H1 (cell line): ENCODE measurements around the gene EXD1. TPM values are rescaled to one million over a fixed set of nuclear protein-coding genes. Genes with fewer than 3 reads are reported as not detected.

Experiments used
- CTCF ChIA-PET: fragments of 300-600 bp; sonication (Branson Sonifier 250); formaldehyde crosslinking; loops from one replicate; lab custom pipeline; 2021; ENCODE audit not compliant: partially characterized antibody; lab: Charles Lee
- POLR2A ChIA-PET: fragments of 300-600 bp; sonication (Branson Sonifier 250); formaldehyde crosslinking; loops from one replicate; lab custom pipeline; 2021; ENCODE audit warnings: inconsistent platforms; ENCODE audit not compliant: partially characterized antibody; lab: Charles Lee
- DNase-seq, 2 experiments: peaks; one replicate each; pipeline versions ENCODE4 v3.0.0 to v3.0.0-alpha.2; 2010 to 2022; ENCODE audit warnings: low spot score in 2 of 2, low read depth in 1 of 2, mixed read lengths in 1 of 2
- FAIRE-seq: peaks from 2 replicates; lab custom pipeline; 2011; peaks lifted over from hg19 to GRCh38; lab: Jason Lieb, UNC
- H2AFZ ChIP-seq: 2 replicates; pipeline ENCODE4 v1.8.1; 2012; ENCODE audit warnings: low read length, inconsistent platforms
- H2AK5ac ChIP-seq: 2 replicates; pipeline ENCODE4 v1.6.1; 2013; ENCODE audit warnings: low read depth, low read length
- H2BK120ac ChIP-seq: replicated peaks from 2 replicates; pipeline ENCODE3; 2013; ENCODE audit warnings: low read depth, low read length, inconsistent platforms
- H2BK12ac ChIP-seq: 2 replicates; pipeline ENCODE4 v1.6.1; 2013; ENCODE audit warnings: low read depth, low read length
- H2BK15ac ChIP-seq: 2 replicates; pipeline ENCODE4 v1.6.1; 2013; ENCODE audit warnings: low read length
- H2BK20ac ChIP-seq: 2 replicates; pipeline ENCODE4 v1.6.1; 2013; ENCODE audit warnings: low read length
- H2BK5ac ChIP-seq: 2 replicates; pipeline ENCODE4 v1.6.1; 2013; ENCODE audit warnings: low read depth, low read length
- H3K14ac ChIP-seq: 2 replicates; pipeline ENCODE4 v1.6.1; 2013; ENCODE audit warnings: inconsistent platforms; ENCODE audit not compliant: insufficient read length
- H3K18ac ChIP-seq: 2 replicates; pipeline ENCODE4 v1.6.1; 2013; ENCODE audit warnings: low read length; ENCODE audit errors: extremely low read depth
- H3K23ac ChIP-seq: 2 replicates; pipeline ENCODE4 v1.6.1; 2013; ENCODE audit warnings: inconsistent platforms; ENCODE audit not compliant: insufficient read length
- H3K23me2 ChIP-seq: 2 replicates; pipeline ENCODE4 v1.6.1; 2013; ENCODE audit warnings: low read depth, low read length
- H3K27ac ChIP-seq: 2 replicates; pipeline ENCODE4 v1.6.1; 2011; ENCODE audit warnings: low read depth, low read length, inconsistent platforms
- H3K27me3 ChIP-seq, 4 experiments: replicated peaks in 1 of 4; 1 replicate in 1 of 4; 2 replicates in 3 of 4; pipeline versions ENCODE4 v1.6.1 to v1.8.1; 2011 to 2013; ENCODE audit warnings: low read length in 3 of 4, mild to moderate bottlenecking in 3 of 4, inconsistent platforms in 2 of 4, mixed read lengths in 2 of 4, moderate library complexity in 1 of 4; ENCODE audit not compliant: control insufficient read depth in 3 of 4, insufficient read depth in 3 of 4; ENCODE audit errors: extremely low read depth in 1 of 4
- H3K36me3 ChIP-seq, 4 experiments: 2 replicates each; pipeline versions ENCODE4 v1.6.1 to v1.8.1; 2011 to 2013; ENCODE audit warnings: mild to moderate bottlenecking in 4 of 4, low read length in 3 of 4, moderate library complexity in 2 of 4, control low read depth in 1 of 4, inconsistent platforms in 1 of 4; ENCODE audit not compliant: insufficient read depth in 4 of 4, control insufficient read depth in 2 of 4
- H3K4ac ChIP-seq: replicated peaks from 2 replicates; pipeline ENCODE3; 2013; ENCODE audit warnings: low read length, low read depth, mixed read lengths, inconsistent platforms; ENCODE audit not compliant: insufficient read length
- H3K4me1 ChIP-seq, 4 experiments: replicated peaks in 1 of 4; 1 replicate in 1 of 4; 2 replicates in 3 of 4; pipeline versions ENCODE4 v1.6.1 to v1.8.1; 2011 to 2013; ENCODE audit warnings: low read length in 3 of 4, inconsistent platforms in 2 of 4, mixed read lengths in 1 of 4; ENCODE audit not compliant: insufficient read depth in 4 of 4, control insufficient read depth in 3 of 4
- H3K4me2 ChIP-seq, 2 experiments: 2 replicates each; pipeline versions ENCODE4 v1.6.1 to v1.8.1; 2011 to 2013; ENCODE audit warnings: low read depth in 2 of 2, low read length in 2 of 2, control low read depth in 1 of 2, inconsistent platforms in 1 of 2, mild to moderate bottlenecking in 1 of 2; ENCODE audit not compliant: insufficient read depth in 1 of 2
- H3K4me3 ChIP-seq, 4 experiments: fragments of 200-600, 300-600 bp in 1 of 4; sonication (generic), shearing (Covaris generic), sonication (Bioruptor Twin) in 1 of 4; 2 replicates each; pipeline versions ENCODE4 v1.5.1 to v1.8.1; 2011 to 2016; ENCODE audit warnings: low read length in 4 of 4, low read depth in 3 of 4, control low read depth in 2 of 4, inconsistent platforms in 2 of 4, mild to moderate bottlenecking in 2 of 4, mixed read lengths in 1 of 4, moderate library complexity in 1 of 4; ENCODE audit not compliant: insufficient read depth in 2 of 4; ENCODE audit errors: extremely low read depth in 1 of 4
- H3K56ac ChIP-seq: replicated peaks from 2 replicates; pipeline ENCODE3; 2013; ENCODE audit warnings: low read depth, mild to moderate bottlenecking, mixed read lengths, low read length, inconsistent platforms; ENCODE audit not compliant: insufficient read length
- H3K79me1 ChIP-seq: 2 replicates; pipeline ENCODE4 v1.6.1; 2013; ENCODE audit warnings: low read depth, low read length, control low read depth
- H3K79me2 ChIP-seq, 2 experiments: 2 replicates each; pipeline versions ENCODE4 v1.6.1 to v1.8.1; 2012 to 2013; ENCODE audit warnings: low read length in 2 of 2, mild to moderate bottlenecking in 2 of 2, inconsistent platforms in 1 of 2; ENCODE audit not compliant: insufficient read depth in 2 of 2, control insufficient read depth in 1 of 2
- H3K9ac ChIP-seq, 4 experiments: replicated peaks in 1 of 4; 1 replicate in 1 of 4; 2 replicates in 3 of 4; pipeline versions ENCODE4 v1.6.1 to v1.8.1; 2011 to 2013; ENCODE audit warnings: low read depth in 3 of 4, low read length in 3 of 4, control low read depth in 2 of 4, mild to moderate bottlenecking in 2 of 4, moderate library complexity in 2 of 4, inconsistent platforms in 1 of 4; ENCODE audit errors: extremely low read depth in 1 of 4
- H3K9me3 ChIP-seq, 2 experiments: 2 replicates each; pipeline versions ENCODE4 v1.6.1 to v1.8.1; 2012 to 2013; ENCODE audit warnings: mild to moderate bottlenecking in 2 of 2, moderate library complexity in 2 of 2, control low read depth in 1 of 2, inconsistent platforms in 1 of 2, low read depth in 1 of 2, low read length in 1 of 2, mixed read lengths in 1 of 2; ENCODE audit not compliant: insufficient read depth in 2 of 2
- H4K20me1 ChIP-seq, 2 experiments: replicated peaks in 1 of 2; 2 replicates each; pipeline versions ENCODE3 to v1.8.1; 2011 to 2013; ENCODE audit warnings: inconsistent platforms in 2 of 2, low read length in 2 of 2, mild to moderate bottlenecking in 1 of 2; ENCODE audit not compliant: insufficient read depth in 2 of 2, control insufficient read depth in 1 of 2
- H4K5ac ChIP-seq: 2 replicates; pipeline ENCODE4 v1.6.1; 2013; ENCODE audit warnings: low read length, low read depth, mixed read lengths, inconsistent platforms; ENCODE audit not compliant: insufficient read length
- H4K8ac ChIP-seq: 2 replicates; pipeline ENCODE4 v1.8.0; 2013; ENCODE audit warnings: mild to moderate bottlenecking, moderate library complexity, low read length, inconsistent platforms; ENCODE audit not compliant: insufficient read depth; ENCODE audit errors: extremely low read depth
- H4K91ac ChIP-seq: replicated peaks from 2 replicates; pipeline ENCODE3; 2013; ENCODE audit warnings: low read length, mixed read lengths, inconsistent platforms; ENCODE audit not compliant: insufficient read length
- ASH2L ChIP-seq: fragments of 200-600, 300-600 bp; sonication (generic); IDR thresholded peaks from one replicate; pipeline ENCODE4 v1.7.1; 2017; ENCODE audit warnings: low read length
- CBX5 ChIP-seq: fragments of 300-800, 300-1000 bp; sonication (generic); IDR thresholded peaks from 2 replicates; pipeline ENCODE4 v1.7.1; 2016; ENCODE audit warnings: antibody characterized with exemption, low read length, low read depth
- CEBPB ChIP-seq: IDR thresholded peaks from 2 replicates; pipeline ENCODE4 v1.6.1; 2012; ENCODE audit warnings: low read depth, low read length
- CTBP2 ChIP-seq: IDR thresholded peaks from 2 replicates; pipeline ENCODE4 v1.7.0; 2011; ENCODE audit warnings: borderline replicate concordance, mild to moderate bottlenecking, moderate library complexity, mixed read lengths, low read length; ENCODE audit not compliant: insufficient read depth, insufficient read length
- PHF8 ChIP-seq: fragments of 200-600 bp; sonication (generic); conservative IDR thresholded peaks from 2 replicates; pipeline ENCODE4 v1.7.1; 2012; ENCODE audit warnings: low read depth, mild to moderate bottlenecking, inconsistent platforms, low read length, moderate library complexity
- RXRA ChIP-seq: IDR thresholded peaks from 2 replicates; pipeline ENCODE4 v1.6.1; 2011; ENCODE audit warnings: low read depth, mild to moderate bottlenecking, low read length, moderate library complexity; ENCODE audit not compliant: insufficient read depth
- SAP30 ChIP-seq: fragments of 300-600 bp; sonication (generic); IDR thresholded peaks from 2 replicates; pipeline ENCODE4 v1.7.1; 2012; ENCODE audit warnings: low read length, moderate library complexity, mild to moderate bottlenecking, inconsistent platforms; ENCODE audit not compliant: insufficient read depth, insufficient replicate concordance
- SIN3A ChIP-seq, 2 experiments: IDR thresholded peaks in 1 of 2; conservative IDR thresholded peaks in 1 of 2; 2 replicates each; pipeline ENCODE4 v1.6.1; 2011 to 2012; ENCODE audit warnings: low read length in 2 of 2, improper control_type of control experiment in 1 of 2, low read depth in 1 of 2, mild to moderate bottlenecking in 1 of 2
- SRF ChIP-seq: IDR thresholded peaks from 2 replicates; pipeline ENCODE4 v1.6.1; 2011; ENCODE audit warnings: mild to moderate bottlenecking, low read depth, low read length, moderate library complexity
- TAF1 ChIP-seq: IDR thresholded peaks from 2 replicates; pipeline ENCODE4 v1.6.1; 2011; ENCODE audit warnings: mild to moderate bottlenecking, low read depth, low read length
- ZNF274 ChIP-seq: IDR thresholded peaks from 2 replicates; pipeline ENCODE4 v1.7.0; 2012; ENCODE audit warnings: low read length, borderline replicate concordance; ENCODE audit errors: extremely low read depth
- WGBS, 2 experiments: shearing (Covaris generic) in 1 of 2; methylation state at CpG; one replicate each; pipeline versions ENCODE4 v1.1.6 to v1.1.7; 2013 to 2015; ENCODE audit warnings: low lambda C conversion rate in 2 of 2, mixed read lengths in 2 of 2, inconsistent platforms in 1 of 2, low coverage in 1 of 2, missing lambda C conversion rate in 1 of 2; ENCODE audit not compliant: insufficient replicate concordance in 2 of 2, insufficient coverage in 1 of 2, insufficient read length in 1 of 2; ENCODE audit errors: extremely low coverage in 1 of 2, missing lambda C conversion rate in 1 of 2; 5-methylcytosine and 5-hydroxymethylcytosine counted together
- polyA plus RNA-seq, 7 experiments: library from polyadenylated mRNA; depleted of rRNA in 3 of 7; stranded (reverse) in 5 of 7; unstranded in 2 of 7; fragments of >200 nt in 5 of 7; fragments of 200-250 nt in 2 of 7; gene quantifications; 1 replicate in 5 of 7; 2 replicates in 1 of 7; 4 replicates in 1 of 7; pipeline versions ENCODE4 v1.2.1 to v1.2.3, GENCODE V29; 2011 to 2013; ENCODE audit warnings: missing spikeins in 2 of 7, mixed read lengths in 2 of 7
- total RNA-seq: library from RNA; stranded (reverse); fragmentation: NEBNext Ultra II Directional; extraction: Animal tissue kit (Norgen Biotek cat#: 25700); gene quantifications from 2 replicates; pipeline ENCODE4 v1.2.1, GENCODE V29; 2021
- TF ChIP-seq, protein P1 (sequence below): IDR thresholded peaks from 2 replicates; pipeline ENCODE4 v1.6.1; 2011; ENCODE audit warnings: low read length, improper control_type of control experiment

Gene EXD1
- total and polyA plus RNA-seq, 2 of the 8 experiments (the other 6 are each of a cell fraction or from before 2014, with no cell fraction given) = 0.06 to 0.54 TPM

DNA sequence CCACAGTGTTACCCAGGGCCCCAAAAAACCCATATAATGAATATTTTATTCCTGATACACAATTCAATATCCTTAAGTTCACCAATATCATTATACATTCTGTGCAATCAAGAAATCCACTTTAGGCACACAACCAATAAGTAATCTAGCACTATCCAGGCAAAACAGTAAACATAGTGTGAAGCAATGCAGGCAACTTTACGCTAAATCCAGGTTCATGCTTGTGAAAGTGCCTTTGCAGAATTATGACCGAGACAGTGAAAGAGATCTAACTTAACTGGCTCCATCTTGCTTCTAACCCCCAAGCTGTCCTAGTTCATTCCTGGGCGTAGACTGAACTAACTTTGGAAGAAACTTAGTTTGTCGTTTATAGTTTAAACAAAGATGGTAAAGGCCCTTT, 80.3 kb downstream of the EXD1 start:
- ChIA-PET CTCF (no interaction called here), POLR2A (no interaction called here)
- Histone ChIP-seq H3K56ac (no peak overlapping the region), H2BK15ac (no peak overlapping the region), H3K79me2 (no peaks in the 10 kb centered on the region), H2BK20ac (no peak overlapping the region), H3K23me2 (no peaks in the 10 kb centered on the region), H4K8ac (no peak overlapping the region), H3K79me1 (no peaks in the 10 kb centered on the region), H2AFZ (peak overlapping the region; percentile 81; the same call in 1 of the 2 replicates), H4K5ac (no peak overlapping the region), H3K4me3 (no peak overlapping the region), H4K91ac (no peak overlapping the region), H3K4me2 (no peak overlapping the region), H3K23ac (no peak overlapping the region), H3K27me3 (no peaks in the 10 kb centered on the region), H3K36me3 (no peaks in the 10 kb centered on the region), H3K4me1 (no peaks in the 10 kb centered on the region), H3K9me3 (peaks cover 0 to 7% of the 10 kb centered on the region in 2 experiments; a peak in 1 of 4 replicates), H2BK120ac (no peak overlapping the region), H4K20me1 (no peaks in the 10 kb centered on the region), H3K4ac (no peak overlapping the region), H2BK12ac (no peak overlapping the region), H2BK5ac (no peak overlapping the region), H2AK5ac (no peak overlapping the region), H3K14ac (no peak overlapping the region), H3K9ac (no peak overlapping the region), H3K27ac (no peak overlapping the region), H3K18ac (no peak overlapping the region)
- WGBS, 2 experiments = 86% methylated on average over 4 of the region's 4 CpGs; no CpG with 5 or more reads in 1 of the 2 experiments
- no peak for DNase-seq
- FAIRE-seq = no peak
- TF ChIP-seq CBX5 = no peak
- TF ChIP-seq SAP30 = no peak
- no peak for TF ChIP-seq CEBPB
- TF ChIP-seq SIN3A (conservative IDR thresholded peaks at IDR 0.05 in 1 of 2, IDR thresholded peaks at IDR 0.05 in 1 of 2; ENCODE audit: low read depth in 1 of 2, low read length in 2 of 2) = no peak
- TF ChIP-seq SRF = no peak
- TF ChIP-seq, protein P1, sequence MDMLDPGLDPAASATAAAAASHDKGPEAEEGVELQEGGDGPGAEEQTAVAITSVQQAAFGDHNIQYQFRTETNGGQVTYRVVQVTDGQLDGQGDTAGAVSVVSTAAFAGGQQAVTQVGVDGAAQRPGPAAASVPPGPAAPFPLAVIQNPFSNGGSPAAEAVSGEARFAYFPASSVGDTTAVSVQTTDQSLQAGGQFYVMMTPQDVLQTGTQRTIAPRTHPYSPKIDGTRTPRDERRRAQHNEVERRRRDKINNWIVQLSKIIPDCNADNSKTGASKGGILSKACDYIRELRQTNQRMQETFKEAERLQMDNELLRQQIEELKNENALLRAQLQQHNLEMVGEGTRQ = no peak
- no peak for TF ChIP-seq CTBP2
- no peak for TF ChIP-seq PHF8
- TF ChIP-seq ASH2L = no peak
- TF ChIP-seq ZNF274 = no peak
- no peak for TF ChIP-seq RXRA
- TF ChIP-seq TAF1 = no peak
